Heart right ventricle (tissue), 16 donors: ENCODE measurements around the gene DCDC2C. TPM values are rescaled to one million over a fixed set of nuclear protein-coding genes. Genes with fewer than 3 reads are reported as not detected.

ENCODE experiments used
- ATAC-seq, 8 donors: fragments of 200-7000 bp; cut with Tn5 transposase; one replicate each; pipeline ENCODE4 v1.9.1; 2020; ENCODE audit warnings: mild to moderate bottlenecking in 8 of 8, moderate library complexity in 8 of 8, moderate number of reproducible peaks in 1 of 8
- DNase-seq, 2 donors: peaks; one replicate each; pipeline ENCODE4 v3.0.0-alpha.2; 2020
- H3K27ac ChIP-seq, 10 donors: fragments of 200-600 bp; sonication (generic) in 2 of 10; one replicate each; pipeline versions ENCODE4 v1.5.0 to v1.8.0; 2020 to 2022; ENCODE audit warnings: mild to moderate bottlenecking in 3 of 10
- H3K27me3 ChIP-seq, 7 donors: fragments of 200-600 bp; one replicate each; pipeline ENCODE4 v1.8.0; 2021 to 2022; ENCODE audit warnings: mild to moderate bottlenecking in 2 of 7
- H3K36me3 ChIP-seq, 9 donors: fragments of 200-600 bp; sonication (generic) in 1 of 9; one replicate each; pipeline versions ENCODE4 v1.5.0 to v1.8.0; 2020 to 2022; ENCODE audit warnings: mild to moderate bottlenecking in 2 of 9
- H3K4me1 ChIP-seq, 9 donors: fragments of 200-600 bp; sonication (generic) in 1 of 9; one replicate each; pipeline versions ENCODE4 v1.5.0 to v1.8.0; 2020 to 2022; ENCODE audit warnings: mild to moderate bottlenecking in 4 of 9
- H3K4me3 ChIP-seq, 10 donors: fragments of 200-600 bp; sonication (generic) in 2 of 10; one replicate each; pipeline versions ENCODE4 v1.5.0 to v1.8.0; 2020 to 2022; ENCODE audit warnings: mild to moderate bottlenecking in 7 of 10, moderate library complexity in 2 of 10
- H3K9me3 ChIP-seq, 11 donors: fragments of 200-600 bp in 10 of 11; sonication (generic) in 2 of 11; one replicate each; pipeline versions ENCODE4 v1.5.0 to v1.8.0; 2013 to 2022; ENCODE audit warnings: mild to moderate bottlenecking in 2 of 11, control low read depth in 1 of 11, moderate library complexity in 1 of 11
- CTCF ChIP-seq, 9 donors: fragments of 200-600 bp; sonication (generic) in 2 of 9; IDR thresholded peaks; one replicate each; pipeline versions ENCODE4 v1.5.0 to v1.8.0; 2021 to 2022; ENCODE audit warnings: antibody characterized with exemption in 9 of 9, mild to moderate bottlenecking in 5 of 9, moderate library complexity in 1 of 9
- WGBS, 2 donors: extraction: QIAGEN DNeasy Blood & Tissue Kit; methylation state at CpG; one replicate each; pipeline ENCODE4 v1.1.7; 2013; ENCODE audit warnings: inconsistent platforms in 1 of 2; 5-methylcytosine and 5-hydroxymethylcytosine counted together
- intact Hi-C, 10 donors: fragments of 100-400 bp; cut with DNase I; formaldehyde crosslinking; loops; one replicate each; pipeline versions ENCODE4 v1.11.1 to v1.14.2; 2022
- polyA plus RNA-seq, 2 donors: library from polyadenylated mRNA; stranded (reverse); fragments of 200-250 nt; gene quantifications; one replicate each; pipeline ENCODE4 v1.2.3, GENCODE V29; 2013
- total RNA-seq, 10 donors: library from RNA; stranded (reverse); fragmentation: NEBNext Ultra II Directional in 3 of 10; extraction: Animal tissue kit (Norgen Biotek cat#: 25700) in 3 of 10; gene quantifications; one replicate each; pipeline versions ENCODE4 v1.2.1 to v1.2.4, GENCODE V29; 2021 to 2023
- donor health status: Arrhythmogenic right ventricular cardiomyopathy.
- donor health status: ischemic (EF 13 %, LVEDD 7.1; RV severe dilation, severe dysfunction).
- donor health status: healthy with polysubstance abuse.
- donor health status: DM: no; HTN: yes; CAD: no.
- donor health status: DM: no; HTN: no; CAD: no.
- donor health status: ischemic (EF 25% LVEDD 6.9; RV normal size, moderate dysfunction).
- donor health status: ischemic (EF 25% LVEDD 5.7; RV mildly dilated, moderate dysfunction).
- donor health status: healthy.
- donor health status: DM: yes; HTN: yes; CAD: no.
- donor health status: Ischemic cardiomyopathy.
- donor health status: ischemic (EF 35%, LVEDD 5.7; RV mildly dilated, moderate dysfunction).
- donor health status: nonischemic (EF 11% LVEDD 7.7; RV severe dilation, severe dysfunction).
- donor health status: DM: yes; HTN: yes; CAD: no.
- donor health status: PGD.
- donor health status: ischemic (EF 29% LVEDD 5.4; RV normal size, mild dysfunction).
- donor health status: nonischemic (EF 23%, LVEDD 6.1; RV moderate dilation, normal function).

The DCDC2C gene
- total and polyA plus RNA-seq, 12 donors: 0.66 TPM; not detected in 11

DNA sequence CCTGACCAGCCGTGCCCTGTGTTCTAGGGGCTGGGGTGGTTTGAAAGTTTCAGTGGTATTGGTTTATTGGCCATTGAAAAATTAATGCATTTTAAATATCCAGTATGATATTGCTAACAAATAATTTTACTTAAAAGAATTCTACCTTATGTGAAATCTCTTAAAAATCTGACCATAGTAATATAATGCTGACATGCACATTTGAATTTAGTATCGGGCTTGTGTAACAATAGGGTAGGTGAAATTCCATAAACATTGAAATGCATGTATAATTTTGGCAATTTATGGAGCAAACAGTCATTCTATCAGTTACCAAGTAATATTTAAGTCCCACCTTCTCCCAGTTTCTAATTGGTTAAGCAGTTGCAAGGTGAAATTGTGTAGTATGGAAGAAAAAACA, 170.5 kb downstream of the DCDC2C start:
- Histone ChIP-seq H3K36me3 (no peaks in the 10 kb centered on the region), H3K27me3 (peaks cover 0 to 7% (median 0%) of the 10 kb centered on the region in 7 donors), H3K9me3 (no peaks in the 10 kb centered on the region), H3K4me3 (no peak overlapping the region), H3K4me1 (no peaks in the 10 kb centered on the region), H3K27ac (no peak overlapping the region)
- no peak for TF ChIP-seq CTCF (IDR thresholded peaks at IDR 0.05)
- no peak for DNase-seq
- no peak for ATAC-seq
- intact Hi-C loops: no loop called here
- WGBS, 2 donors: 92 to 96% methylated on average over 2 of the region's 2 CpGs

- no peak for TF ChIP-seq CTCF (IDR thresholded peaks at IDR 0.05)
- no peak for DNase-seq
- peaks cover 0 to 7% (median 0%) of the 10 kb centered on the region in 7 donors for H3K27me3 ChIP-seq
- H3K4me3 ChIP-seq: no peak overlapping the region
- H3K9me3 ChIP-seq: no peaks in the 10 kb centered on the region
- WGBS, 2 donors: 64 to 72% methylated on average over 4 of the region's 4 CpGs
- no peaks in the 10 kb centered on the region for H3K36me3 ChIP-seq
- no peak for ATAC-seq
- H3K4me1 ChIP-seq: no peaks in the 10 kb centered on the region
- no peak overlapping the region for H3K27ac ChIP-seq
- intact Hi-C loops: no loop called here
Measured at GRCh38 chr2:3876221-3876620, 172.8 kb downstream of the DCDC2C start.

DNA sequence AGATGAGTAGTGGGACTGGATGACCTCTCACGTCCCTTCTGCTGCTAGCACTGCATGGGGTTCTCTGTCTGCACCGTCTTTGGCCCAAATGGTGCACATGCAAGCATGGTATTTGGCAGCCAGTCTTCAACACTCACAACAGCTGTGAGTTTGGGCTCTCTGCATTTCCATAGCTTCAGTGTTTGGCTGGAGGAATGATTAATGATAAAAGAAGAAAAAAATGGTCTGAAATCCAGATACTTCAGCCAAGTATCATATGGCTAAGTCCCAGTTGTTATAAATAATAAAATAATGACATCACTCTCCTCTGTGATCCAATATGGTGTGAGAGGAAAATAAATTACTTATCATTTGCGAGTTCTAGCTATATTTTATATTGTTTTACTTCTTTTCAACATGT, 173.3 kb downstream of the DCDC2C start:
- no peak for DNase-seq
- H3K4me3 ChIP-seq: no peak overlapping the region
- no peaks in the 10 kb centered on the region for H3K36me3 ChIP-seq
- TF ChIP-seq CTCF (IDR thresholded peaks at IDR 0.05): no peak
- no peaks in the 10 kb centered on the region for H3K9me3 ChIP-seq
- intact Hi-C loops: no loop called here
- peaks cover 0 to 7% (median 0%) of the 10 kb centered on the region in 7 donors for H3K27me3 ChIP-seq
- 55 to 60% methylated on average over 3 of the region's 3 CpGs for WGBS, 2 donors
- H3K4me1 ChIP-seq: no peaks in the 10 kb centered on the region
- no peak for ATAC-seq
- H3K27ac ChIP-seq: no peak overlapping the region

- no peak for DNase-seq
- 77 to 79% methylated on average over 24 of the region's 24 CpGs for WGBS, 2 donors
- Histone ChIP-seq H3K27ac (no peak overlapping the region), H3K27me3 (peaks cover 0 to 4% (median 0%) of the 10 kb centered on the region in 7 donors), H3K36me3 (no peaks in the 10 kb centered on the region), H3K4me1 (no peaks in the 10 kb centered on the region), H3K4me3 (no peak overlapping the region), H3K9me3 (no peaks in the 10 kb centered on the region)
- intact Hi-C loops: no loop called here
- no peak for ATAC-seq
- no peak for TF ChIP-seq CTCF (IDR thresholded peaks at IDR 0.05)
Measured at GRCh38 chr2:3885629-3886628, 182.6 kb downstream of the DCDC2C start.
